ENCODE results near the gene KCNQ1. TPM values are rescaled to one million over a fixed set of nuclear protein-coding genes. Genes with fewer than 3 reads are reported as not detected.

KCNQ1 gene
- total and polyA plus RNA-seq, 2 of the 13 experiments (the other 11 are each of a cell fraction or from before 2014, with no cell fraction given), result 0.02 to 0.08 TPM

DNA sequence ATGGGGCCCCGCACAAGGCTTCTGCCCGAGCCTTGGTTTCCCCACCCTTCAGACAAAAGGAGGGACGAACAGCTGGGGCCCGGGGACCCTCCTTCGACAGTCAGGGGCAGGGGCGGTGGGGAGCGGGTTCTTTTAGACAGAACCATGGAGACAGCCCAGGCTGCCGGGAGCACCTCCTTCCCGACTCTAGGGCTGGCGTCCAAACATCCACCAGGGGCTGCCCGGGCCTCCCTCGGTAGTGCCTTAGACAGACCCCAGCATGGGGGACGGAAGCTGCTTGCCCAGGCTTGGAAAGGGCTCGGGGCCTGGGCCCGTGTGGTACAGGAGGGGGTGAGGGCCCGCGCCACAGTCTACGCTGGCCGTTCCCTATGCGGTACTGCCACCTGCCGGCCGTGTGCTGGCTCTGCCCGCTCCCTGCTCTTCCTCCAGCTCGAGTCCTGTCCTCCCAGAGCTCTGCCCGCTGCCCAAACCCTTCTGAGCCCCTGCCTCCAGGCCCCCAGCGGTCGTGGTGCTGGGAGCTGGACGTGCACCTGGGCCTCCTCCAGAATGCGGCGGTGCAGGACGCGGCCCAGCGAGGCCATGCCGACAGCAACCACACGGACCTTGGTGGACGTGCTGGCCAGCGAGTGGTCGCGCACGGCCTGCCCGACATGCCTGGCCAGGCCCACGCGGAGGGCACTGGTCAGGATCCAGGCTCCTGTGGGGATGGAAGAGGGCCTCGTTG lies 24.1 kb upstream of the KCNQ1 start (continued):
- TF ChIP-seq, protein P1, sequence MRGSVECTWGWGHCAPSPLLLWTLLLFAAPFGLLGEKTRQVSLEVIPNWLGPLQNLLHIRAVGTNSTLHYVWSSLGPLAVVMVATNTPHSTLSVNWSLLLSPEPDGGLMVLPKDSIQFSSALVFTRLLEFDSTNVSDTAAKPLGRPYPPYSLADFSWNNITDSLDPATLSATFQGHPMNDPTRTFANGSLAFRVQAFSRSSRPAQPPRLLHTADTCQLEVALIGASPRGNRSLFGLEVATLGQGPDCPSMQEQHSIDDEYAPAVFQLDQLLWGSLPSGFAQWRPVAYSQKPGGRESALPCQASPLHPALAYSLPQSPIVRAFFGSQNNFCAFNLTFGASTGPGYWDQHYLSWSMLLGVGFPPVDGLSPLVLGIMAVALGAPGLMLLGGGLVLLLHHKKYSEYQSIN (CRISPR knock-in tag; IDR thresholded peaks at IDR 0.05; ENCODE audit: borderline replicate concordance), result no peak
- TF ChIP-seq ESRRA (CRISPR knock-in tag; IDR thresholded peaks at IDR 0.05; ENCODE audit: low read depth), result no peak
- no peak for TF ChIP-seq CBFB (CRISPR knock-in tag; IDR thresholded peaks at IDR 0.05)
- TF ChIP-seq, protein P2, sequence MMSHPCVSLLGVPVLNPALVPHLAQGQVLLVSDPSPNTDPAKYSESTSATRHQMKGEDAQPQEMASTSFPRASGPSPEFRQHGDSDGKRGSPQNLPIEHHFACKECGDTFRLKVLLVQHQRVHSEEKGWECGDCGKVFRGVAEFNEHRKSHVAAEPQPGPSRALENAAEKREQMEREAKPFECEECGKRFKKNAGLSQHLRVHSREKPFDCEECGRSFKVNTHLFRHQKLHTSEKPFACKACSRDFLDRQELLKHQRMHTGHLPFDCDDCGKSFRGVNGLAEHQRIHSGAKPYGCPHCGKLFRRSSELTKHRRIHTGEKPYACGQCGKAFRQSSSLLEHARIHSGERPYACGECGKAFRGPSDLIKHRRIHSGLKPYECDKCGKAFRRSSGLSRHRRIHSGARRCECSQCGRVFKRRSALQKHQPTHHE (CRISPR knock-in tag; IDR thresholded peaks at IDR 0.05; ENCODE audit: borderline replicate concordance), result 0 out of 2 replicates have a peak, but pooled peaks have one; percentile 33
- TF ChIP-seq PRMT3 (CRISPR knock-in tag; IDR thresholded peaks at IDR 0.05; ENCODE audit: borderline replicate concordance, low read depth), result no peak
- TF ChIP-seq ZNF264 (CRISPR knock-in tag; IDR thresholded peaks at IDR 0.05), result no peak
- TF ChIP-seq ZSCAN29 (CRISPR knock-in tag; conservative IDR thresholded peaks at IDR 0.05), result no peak
- TF ChIP-seq ZBTB1 (CRISPR knock-in tag; IDR thresholded peaks at IDR 0.05; ENCODE audit: borderline replicate concordance), result no peak
- TF ChIP-seq ZNF550 (CRISPR knock-in tag; IDR thresholded peaks at IDR 0.05; ENCODE audit: borderline replicate concordance), result no peak
- no peak for TF ChIP-seq CC2D1A (CRISPR knock-in tag; IDR thresholded peaks at IDR 0.05)
- TF ChIP-seq, protein P3, sequence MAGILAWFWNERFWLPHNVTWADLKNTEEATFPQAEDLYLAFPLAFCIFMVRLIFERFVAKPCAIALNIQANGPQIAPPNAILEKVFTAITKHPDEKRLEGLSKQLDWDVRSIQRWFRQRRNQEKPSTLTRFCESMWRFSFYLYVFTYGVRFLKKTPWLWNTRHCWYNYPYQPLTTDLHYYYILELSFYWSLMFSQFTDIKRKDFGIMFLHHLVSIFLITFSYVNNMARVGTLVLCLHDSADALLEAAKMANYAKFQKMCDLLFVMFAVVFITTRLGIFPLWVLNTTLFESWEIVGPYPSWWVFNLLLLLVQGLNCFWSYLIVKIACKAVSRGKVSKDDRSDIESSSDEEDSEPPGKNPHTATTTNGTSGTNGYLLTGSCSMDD (CRISPR knock-in tag; IDR thresholded peaks at IDR 0.05), result no peak
- TF ChIP-seq, protein P4, sequence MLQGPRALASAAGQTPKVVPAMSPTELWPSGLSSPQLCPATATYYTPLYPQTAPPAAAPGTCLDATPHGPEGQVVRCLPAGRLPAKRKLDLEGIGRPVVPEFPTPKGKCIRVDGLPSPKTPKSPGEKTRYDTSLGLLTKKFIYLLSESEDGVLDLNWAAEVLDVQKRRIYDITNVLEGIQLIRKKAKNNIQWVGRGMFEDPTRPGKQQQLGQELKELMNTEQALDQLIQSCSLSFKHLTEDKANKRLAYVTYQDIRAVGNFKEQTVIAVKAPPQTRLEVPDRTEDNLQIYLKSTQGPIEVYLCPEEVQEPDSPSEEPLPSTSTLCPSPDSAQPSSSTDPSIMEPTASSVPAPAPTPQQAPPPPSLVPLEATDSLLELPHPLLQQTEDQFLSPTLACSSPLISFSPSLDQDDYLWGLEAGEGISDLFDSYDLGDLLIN (CRISPR knock-in tag; IDR thresholded peaks at IDR 0.05; ENCODE audit: borderline replicate concordance), result no peak
- TF ChIP-seq, protein P5, sequence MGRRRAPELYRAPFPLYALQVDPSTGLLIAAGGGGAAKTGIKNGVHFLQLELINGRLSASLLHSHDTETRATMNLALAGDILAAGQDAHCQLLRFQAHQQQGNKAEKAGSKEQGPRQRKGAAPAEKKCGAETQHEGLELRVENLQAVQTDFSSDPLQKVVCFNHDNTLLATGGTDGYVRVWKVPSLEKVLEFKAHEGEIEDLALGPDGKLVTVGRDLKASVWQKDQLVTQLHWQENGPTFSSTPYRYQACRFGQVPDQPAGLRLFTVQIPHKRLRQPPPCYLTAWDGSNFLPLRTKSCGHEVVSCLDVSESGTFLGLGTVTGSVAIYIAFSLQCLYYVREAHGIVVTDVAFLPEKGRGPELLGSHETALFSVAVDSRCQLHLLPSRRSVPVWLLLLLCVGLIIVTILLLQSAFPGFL (CRISPR knock-in tag; IDR thresholded peaks at IDR 0.05), result no peak
- TF ChIP-seq, protein P6, sequence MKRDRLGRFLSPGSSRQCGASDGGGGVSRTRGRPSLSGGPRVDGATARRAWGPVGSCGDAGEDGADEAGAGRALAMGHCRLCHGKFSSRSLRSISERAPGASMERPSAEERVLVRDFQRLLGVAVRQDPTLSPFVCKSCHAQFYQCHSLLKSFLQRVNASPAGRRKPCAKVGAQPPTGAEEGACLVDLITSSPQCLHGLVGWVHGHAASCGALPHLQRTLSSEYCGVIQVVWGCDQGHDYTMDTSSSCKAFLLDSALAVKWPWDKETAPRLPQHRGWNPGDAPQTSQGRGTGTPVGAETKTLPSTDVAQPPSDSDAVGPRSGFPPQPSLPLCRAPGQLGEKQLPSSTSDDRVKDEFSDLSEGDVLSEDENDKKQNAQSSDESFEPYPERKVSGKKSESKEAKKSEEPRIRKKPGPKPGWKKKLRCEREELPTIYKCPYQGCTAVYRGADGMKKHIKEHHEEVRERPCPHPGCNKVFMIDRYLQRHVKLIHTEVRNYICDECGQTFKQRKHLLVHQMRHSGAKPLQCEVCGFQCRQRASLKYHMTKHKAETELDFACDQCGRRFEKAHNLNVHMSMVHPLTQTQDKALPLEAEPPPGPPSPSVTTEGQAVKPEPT (CRISPR knock-in tag; IDR thresholded peaks at IDR 0.05; ENCODE audit: low read depth), result no peak
- no peak for TF ChIP-seq FOSL2 (CRISPR knock-in tag; IDR thresholded peaks at IDR 0.05)
- TF ChIP-seq XRCC5 (optimal IDR thresholded peaks at IDR 0.05; ENCODE audit: low read length), result no peak
- no peak for TF ChIP-seq KAT2B (IDR thresholded peaks at IDR 0.05; ENCODE audit: borderline replicate concordance, low read depth, low read length)
- no peak for TF ChIP-seq SNAI1 (CRISPR knock-in tag; IDR thresholded peaks at IDR 0.05; ENCODE audit: borderline replicate concordance)
- no peak for TF ChIP-seq HOXA9 (CRISPR knock-in tag; IDR thresholded peaks at IDR 0.05; ENCODE audit: borderline replicate concordance)
- TF ChIP-seq ATF7-NPFF (CRISPR knock-in tag; IDR thresholded peaks at IDR 0.05; ENCODE audit: low read depth), result no peak
- no peak for TF ChIP-seq SMYD3 (CRISPR knock-in tag; IDR thresholded peaks at IDR 0.05)
- TF ChIP-seq MIER3 (CRISPR knock-in tag; IDR thresholded peaks at IDR 0.05; ENCODE audit: borderline replicate concordance), result no peak
- no peak for TF ChIP-seq KDM1A (CRISPR knock-in tag; IDR thresholded peaks at IDR 0.05)

Measured in HepG2 (cell line).